HG02852 (cell line): Measurements from ENCODE around the gene DNASE2B.

ENCODE experiments used
- ATAC-seq: cut with Tn5 transposase; IDR thresholded peaks from one replicate; pipeline ENCODE4 v1.9.1; 2021; ENCODE audit warnings: mild to moderate bottlenecking, moderate library complexity; ENCODE audit not compliant: unreplicated experiment

The DNASE2B gene

GRCh38 chr1:84398175-84399155 lies at the start of gene DNASE2B:
Gene DNASE2B, plus strand, starts transcription at chr1:84398484. Its CDS starts 81 bp downstream, at chr1:84398565.
- ATAC-seq, result no peak

- no peak for ATAC-seq
Observed at GRCh38 chr1:84348759-84349158, 49.5 kb upstream of the DNASE2B start.

GRCh38 chr1:84350104-84350503 lies 48.2 kb upstream of the DNASE2B start:
- ATAC-seq, result no peak

GRCh38 chr1:84350550-84350949 lies 47.7 kb upstream of the DNASE2B start:
- no peak for ATAC-seq

- no peak for ATAC-seq
Observed at GRCh38 chr1:84352298-84353106, 45.8 kb upstream of the DNASE2B start.

GRCh38 chr1:84353695-84354094 lies 44.6 kb upstream of the DNASE2B start:
- ATAC-seq, result no peak

GRCh38 chr1:84355556-84355955 lies 42.7 kb upstream of the DNASE2B start:
- no peak for ATAC-seq

GRCh38 chr1:84356881-84357280 lies 41.4 kb upstream of the DNASE2B start:
- no peak for ATAC-seq

GRCh38 chr1:84358695-84359094 lies 39.6 kb upstream of the DNASE2B start:
- ATAC-seq, result no peak

GRCh38 chr1:84360316-84360715 lies 38.0 kb upstream of the DNASE2B start:
- ATAC-seq, result no peak

- no peak for ATAC-seq
Observed at GRCh38 chr1:84361796-84362195, 36.5 kb upstream of the DNASE2B start.

- ATAC-seq, result no peak
Observed at GRCh38 chr1:84363019-84363418, 35.3 kb upstream of the DNASE2B start.

- ATAC-seq, result no peak
Observed at GRCh38 chr1:84363622-84364021, 34.7 kb upstream of the DNASE2B start.

GRCh38 chr1:84365225-84366221 lies 32.8 kb upstream of the DNASE2B start:
- no peak for ATAC-seq

GRCh38 chr1:84366786-84367185 lies 31.5 kb upstream of the DNASE2B start:
- no peak for ATAC-seq

GRCh38 chr1:84367219-84367618 lies 31.1 kb upstream of the DNASE2B start:
- ATAC-seq, result no peak

- no peak for ATAC-seq
Observed at GRCh38 chr1:84368441-84368840, 29.8 kb upstream of the DNASE2B start.

GRCh38 chr1:84370266-84370665 lies 28.0 kb upstream of the DNASE2B start:
- ATAC-seq, result no peak

GRCh38 chr1:84370831-84371394 lies 27.4 kb upstream of the DNASE2B start:
- ATAC-seq, result no peak
